Keratinocyte (primary cell): ENCODE data around the gene IL17D.

Experiments used
- EZH2 ChIP-seq: IDR thresholded peaks from one replicate; pipeline ENCODE4 v1.6.1; 2012; ENCODE audit warnings: inconsistent platforms, mild to moderate bottlenecking, low read length, moderate library complexity
- TF ChIP-seq, protein P1 (sequence below), 3 experiments: IDR thresholded peaks in 1 of 3; conservative IDR thresholded peaks in 1 of 3; optimal IDR thresholded peaks in 1 of 3; 2 replicates in 2 of 3; 3 replicates in 1 of 3; pipeline versions ENCODE3 to v1.5.1; 2011; ENCODE audit warnings: low read length in 3 of 3, mild to moderate bottlenecking in 3 of 3, moderate library complexity in 2 of 3, control low read depth in 1 of 3, inconsistent platforms in 1 of 3; ENCODE audit not compliant: insufficient read depth in 2 of 3; ENCODE audit errors: extremely low read depth in 1 of 3

DNA sequence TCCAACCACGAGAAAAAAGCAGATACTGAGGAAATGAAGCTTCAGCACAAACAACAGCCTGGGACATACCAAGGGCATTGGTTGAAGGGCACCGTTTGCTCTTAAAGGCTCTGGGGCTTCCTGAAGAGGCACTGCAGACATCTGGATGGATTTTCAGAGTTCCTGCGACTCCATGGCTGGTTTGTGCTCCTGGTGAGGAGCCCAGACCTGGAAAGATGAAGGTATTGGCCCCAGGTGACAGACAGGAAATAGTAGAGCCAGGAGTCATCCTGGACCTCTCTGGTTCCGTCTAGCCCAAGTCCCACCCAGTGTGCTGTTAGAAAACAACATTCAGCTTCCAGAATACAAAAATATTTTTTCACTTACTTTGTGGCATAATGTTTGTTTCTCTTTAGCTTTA lies 6.3 kb downstream of the IL17D start:
- TF ChIP-seq, protein P1, sequence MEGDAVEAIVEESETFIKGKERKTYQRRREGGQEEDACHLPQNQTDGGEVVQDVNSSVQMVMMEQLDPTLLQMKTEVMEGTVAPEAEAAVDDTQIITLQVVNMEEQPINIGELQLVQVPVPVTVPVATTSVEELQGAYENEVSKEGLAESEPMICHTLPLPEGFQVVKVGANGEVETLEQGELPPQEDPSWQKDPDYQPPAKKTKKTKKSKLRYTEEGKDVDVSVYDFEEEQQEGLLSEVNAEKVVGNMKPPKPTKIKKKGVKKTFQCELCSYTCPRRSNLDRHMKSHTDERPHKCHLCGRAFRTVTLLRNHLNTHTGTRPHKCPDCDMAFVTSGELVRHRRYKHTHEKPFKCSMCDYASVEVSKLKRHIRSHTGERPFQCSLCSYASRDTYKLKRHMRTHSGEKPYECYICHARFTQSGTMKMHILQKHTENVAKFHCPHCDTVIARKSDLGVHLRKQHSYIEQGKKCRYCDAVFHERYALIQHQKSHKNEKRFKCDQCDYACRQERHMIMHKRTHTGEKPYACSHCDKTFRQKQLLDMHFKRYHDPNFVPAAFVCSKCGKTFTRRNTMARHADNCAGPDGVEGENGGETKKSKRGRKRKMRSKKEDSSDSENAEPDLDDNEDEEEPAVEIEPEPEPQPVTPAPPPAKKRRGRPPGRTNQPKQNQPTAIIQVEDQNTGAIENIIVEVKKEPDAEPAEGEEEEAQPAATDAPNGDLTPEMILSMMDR (optimal IDR thresholded peaks at IDR 0.05 in 1 of 3, IDR thresholded peaks at IDR 0.05 in 1 of 3, conservative IDR thresholded peaks at IDR 0.05 in 1 of 3; ENCODE audit: extremely low read depth in 1 of 3, insufficient read depth in 2 of 3, low read length in 3 of 3) = no peak
- TF ChIP-seq EZH2 = no peak
